ENCODE measurements around the gene HCN3. TPM values are rescaled to one million over a fixed set of nuclear protein-coding genes. Genes with fewer than 3 reads are reported as not detected.
A peak's percentile ranks its signal among the peaks of the same experiment; 100 is the strongest.

Gene HCN3
- total and polyA plus RNA-seq, 2 of the 8 experiments (the other 6 are each of a cell fraction or from before 2014, with no cell fraction given): 6.4 to 7.3 TPM

DNA sequence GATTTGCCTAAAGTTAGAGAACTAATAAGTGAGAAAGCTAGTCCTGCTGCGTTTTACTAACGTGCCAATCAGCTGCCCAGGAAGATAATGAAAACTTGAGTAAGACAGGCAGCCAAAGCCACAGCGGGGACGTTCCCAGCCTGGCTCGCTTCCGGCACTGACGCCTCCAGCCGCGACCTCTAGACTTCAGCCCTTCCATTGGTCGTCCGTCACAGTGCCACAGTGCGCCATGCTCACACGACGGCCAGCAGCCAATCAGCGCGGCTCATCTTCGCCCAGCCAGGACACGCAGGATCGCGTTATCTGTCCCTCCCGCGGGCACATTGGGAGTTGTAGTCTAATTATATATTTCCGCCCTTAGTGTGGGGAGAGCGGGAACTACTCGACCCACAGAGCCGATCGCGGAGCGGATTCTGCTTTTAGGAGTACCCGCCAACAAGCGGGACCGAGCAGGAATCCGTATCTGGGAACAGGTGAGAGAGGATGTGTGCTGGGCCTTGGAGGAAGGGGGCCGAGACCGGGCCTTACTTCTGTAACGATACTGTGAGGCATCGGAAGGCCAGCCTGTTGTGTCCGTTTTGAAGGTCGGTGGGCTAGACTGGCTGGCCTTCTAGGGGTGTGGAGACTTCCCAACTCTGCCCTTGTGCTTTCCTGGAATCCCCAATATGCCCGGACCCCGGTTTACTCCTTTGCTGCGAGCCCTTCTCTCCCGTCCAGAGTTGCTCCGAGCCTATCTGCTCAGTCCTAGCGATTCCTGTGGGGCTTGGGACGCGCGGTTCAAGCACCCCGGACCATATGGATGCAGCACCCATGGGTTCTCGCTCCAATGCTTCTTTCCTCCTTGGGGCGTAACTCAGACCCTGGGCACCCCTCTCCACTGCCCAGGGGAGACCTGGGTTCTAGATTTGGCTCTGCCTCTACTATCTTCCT lies 31.5 kb downstream of the HCN3 start, which contains the start of gene FDPS (continued):
- 0 out of 2 replicates have a peak, but pooled peaks have one; percentile 4 for TF ChIP-seq TEAD4 (IDR thresholded peaks at IDR 0.05; ENCODE audit: low read depth, low read length)

All from H1 (cell line).